Measurements from ENCODE around the gene GPD1. TPM values are rescaled to one million over a fixed set of nuclear protein-coding genes. Genes with fewer than 3 reads are reported as not detected.

Gene GPD1
- total RNA-seq, 1 donor from 2014 or later = 0.91 TPM

GRCh38 chr12:50099302-50100008 is 4.4 kb upstream of the GPD1 start:
- no peak for DNase-seq
- H3K36me3 Mint-ChIP-seq (ENCODE audit: low read depth) = peaks cover 54% of the 10 kb centered on the region
- intact Hi-C loops (cut with micrococcal nuclease) = no loop called here
- peaks cover 5% of the 10 kb centered on the region for H3K4me1 Mint-ChIP-seq
- H3K9me3 Mint-ChIP-seq = no peaks in the 10 kb centered on the region
- H3K27me3 Mint-ChIP-seq = no peaks in the 10 kb centered on the region
- H3K27ac Mint-ChIP-seq = no peak overlapping the region
- no peak overlapping the region for H3K4me3 Mint-ChIP-seq

- intact Hi-C loops (cut with micrococcal nuclease) = no loop called here
- Mint-ChIP-seq H3K4me3 (no peak overlapping the region), H3K27ac (no peak overlapping the region), H3K9me3 (no peaks in the 10 kb centered on the region), H3K4me1 (peaks cover 5% of the 10 kb centered on the region), H3K36me3 (ENCODE audit: low read depth) (peaks cover 47% of the 10 kb centered on the region), H3K27me3 (no peaks in the 10 kb centered on the region)
- DNase-seq = no peak
Measured at GRCh38 chr12:50100561-50100960, 3.2 kb upstream of the GPD1 start.

- H3K9me3 Mint-ChIP-seq = no peaks in the 10 kb centered on the region
- H3K4me3 Mint-ChIP-seq = no peak overlapping the region
- H3K27ac Mint-ChIP-seq = no peak overlapping the region
- no peak for DNase-seq
- no peaks in the 10 kb centered on the region for H3K27me3 Mint-ChIP-seq
- H3K4me1 Mint-ChIP-seq = peaks cover 3% of the 10 kb centered on the region
- intact Hi-C loops (cut with micrococcal nuclease) = no loop called here
- peaks cover 36% of the 10 kb centered on the region for H3K36me3 Mint-ChIP-seq (ENCODE audit: low read depth)
Measured at GRCh38 chr12:50101663-50102062, 2.1 kb upstream of the GPD1 start.

GRCh38 chr12:50102131-50102531 is 1.7 kb upstream of the GPD1 start:
- intact Hi-C loops (cut with micrococcal nuclease) = no loop called here
- Mint-ChIP-seq H3K4me1 (peaks cover 3% of the 10 kb centered on the region), H3K4me3 (no peak overlapping the region), H3K27ac (no peak overlapping the region), H3K36me3 (ENCODE audit: low read depth) (peaks cover 31% of the 10 kb centered on the region), H3K9me3 (no peaks in the 10 kb centered on the region), H3K27me3 (no peaks in the 10 kb centered on the region)
- DNase-seq = no peak

- Mint-ChIP-seq H3K9me3 (no peaks in the 10 kb centered on the region), H3K4me1 (peaks cover 3% of the 10 kb centered on the region), H3K4me3 (no peak overlapping the region), H3K27ac (no peak overlapping the region), H3K27me3 (no peaks in the 10 kb centered on the region), H3K36me3 (ENCODE audit: low read depth) (peaks cover 27% of the 10 kb centered on the region)
- DNase-seq = no peak
- intact Hi-C loops (cut with micrococcal nuclease) = no loop called here
Measured at GRCh38 chr12:50102646-50103309, 1.0 kb upstream of the GPD1 start.

- Mint-ChIP-seq H3K9me3 (no peaks in the 10 kb centered on the region), H3K27ac (no peak overlapping the region), H3K27me3 (no peaks in the 10 kb centered on the region), H3K4me3 (no peak overlapping the region), H3K36me3 (ENCODE audit: low read depth) (peaks cover 21% of the 10 kb centered on the region), H3K4me1 (peaks cover 3% of the 10 kb centered on the region)
- intact Hi-C loops (cut with micrococcal nuclease) = no loop called here
- no peak for DNase-seq
Measured at GRCh38 chr12:50103351-50103750, 457 bp upstream of the GPD1 start.

GRCh38 chr12:50104417-50105366 is 884 bp downstream of the GPD1 start:
- DNase-seq = no peak
- no peaks in the 10 kb centered on the region for H3K9me3 Mint-ChIP-seq
- H3K4me3 Mint-ChIP-seq = no peak overlapping the region
- H3K36me3 Mint-ChIP-seq (ENCODE audit: low read depth) = peaks cover 9% of the 10 kb centered on the region
- peaks cover 3% of the 10 kb centered on the region for H3K4me1 Mint-ChIP-seq
- no peaks in the 10 kb centered on the region for H3K27me3 Mint-ChIP-seq
- H3K27ac Mint-ChIP-seq = no peak overlapping the region
- intact Hi-C loops (cut with micrococcal nuclease) = no loop called here

- Mint-ChIP-seq H3K27me3 (no peaks in the 10 kb centered on the region), H3K4me3 (no peak overlapping the region), H3K27ac (no peak overlapping the region), H3K4me1 (peaks cover 11% of the 10 kb centered on the region), H3K9me3 (no peaks in the 10 kb centered on the region), H3K36me3 (ENCODE audit: low read depth) (peaks cover 3% of the 10 kb centered on the region)
- intact Hi-C loops (cut with micrococcal nuclease) = no loop called here
- DNase-seq = no peak
Measured at GRCh38 chr12:50105913-50106450, 2.2 kb downstream of the GPD1 start.

GRCh38 chr12:50106907-50107306 is 3.1 kb downstream of the GPD1 start:
- Mint-ChIP-seq H3K27ac (no peak overlapping the region), H3K4me1 (peaks cover 18% of the 10 kb centered on the region), H3K9me3 (no peaks in the 10 kb centered on the region), H3K4me3 (no peak overlapping the region), H3K36me3 (ENCODE audit: low read depth) (peaks cover under 1% of the 10 kb centered on the region), H3K27me3 (no peaks in the 10 kb centered on the region)
- intact Hi-C loops (cut with micrococcal nuclease) = no loop called here
- no peak for DNase-seq

GRCh38 chr12:50107416-50108268 is 3.8 kb downstream of the GPD1 start:
- Mint-ChIP-seq H3K36me3 (ENCODE audit: low read depth) (peaks cover 3% of the 10 kb centered on the region), H3K9me3 (no peaks in the 10 kb centered on the region), H3K27ac (no peak overlapping the region), H3K4me1 (peaks cover 18% of the 10 kb centered on the region), H3K27me3 (no peaks in the 10 kb centered on the region), H3K4me3 (no peak overlapping the region)
- intact Hi-C loops (cut with micrococcal nuclease) = no loop called here
- no peak for DNase-seq

- Mint-ChIP-seq H3K27ac (no peak overlapping the region), H3K27me3 (no peaks in the 10 kb centered on the region), H3K9me3 (no peaks in the 10 kb centered on the region), H3K4me1 (peaks cover 20% of the 10 kb centered on the region), H3K4me3 (no peak overlapping the region), H3K36me3 (ENCODE audit: low read depth) (peaks cover 5% of the 10 kb centered on the region)
- no peak for DNase-seq
- intact Hi-C loops (cut with micrococcal nuclease) = no loop called here
Measured at GRCh38 chr12:50109319-50109718, 5.5 kb downstream of the GPD1 start.

GRCh38 chr12:50110127-50110761 is 6.4 kb downstream of the GPD1 start:
- no peak for DNase-seq
- Mint-ChIP-seq H3K4me3 (peak overlapping the region; percentile 32), H3K9me3 (no peaks in the 10 kb centered on the region), H3K36me3 (ENCODE audit: low read depth) (peaks cover 7% of the 10 kb centered on the region), H3K27me3 (no peaks in the 10 kb centered on the region), H3K27ac (peak overlapping the region; percentile 86), H3K4me1 (peaks cover 23% of the 10 kb centered on the region)
- intact Hi-C loops (cut with micrococcal nuclease) = no loop called here

Measured in activated CD4-positive, alpha-beta T cell treated with anti-CD3 and anti-CD28 coated beads, Interleukin-2, amount 10 ng/mL, durations not matched to agents 24 days and 14 days (primary cell).